GM18498 (cell line): ENCODE measurements around the gene CYP2E1.
"Not testable (repeated sequence)": the region's sequence is repeated elsewhere in the genome, so short reads cannot be mapped to it uniquely, and the experiment has no call there.

Source experiments
- ATAC-seq: cut with Tn5 transposase; IDR thresholded peaks from one replicate; pipeline ENCODE4 v1.9.1; 2021; ENCODE audit warnings: mild to moderate bottlenecking, moderate library complexity; ENCODE audit not compliant: unreplicated experiment

CYP2E1 gene

DNA sequence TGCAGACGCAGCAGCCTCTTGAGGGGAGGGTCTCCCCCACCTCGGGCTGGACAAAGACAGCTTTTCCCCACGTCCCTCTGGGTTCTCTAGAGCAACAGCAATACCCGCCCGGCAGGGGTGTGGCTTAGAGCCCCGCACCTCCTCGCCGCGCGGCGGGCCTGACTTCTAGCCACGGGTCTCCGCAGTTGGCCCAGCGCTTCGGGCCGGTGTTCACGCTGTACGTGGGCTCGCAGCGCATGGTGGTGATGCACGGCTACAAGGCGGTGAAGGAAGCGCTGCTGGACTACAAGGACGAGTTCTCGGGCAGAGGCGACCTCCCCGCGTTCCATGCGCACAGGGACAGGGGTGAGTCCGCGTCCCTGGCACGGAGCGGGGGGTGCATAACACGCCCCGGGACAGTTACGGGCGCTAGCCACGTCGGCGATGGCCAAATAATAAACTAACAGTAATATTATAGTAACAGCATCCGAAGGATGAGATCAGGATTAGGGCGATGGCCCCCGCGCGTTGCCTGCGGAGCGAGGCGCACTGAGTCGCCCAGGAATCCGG lies 1.2 kb downstream of the CYP2E1 start:
- ATAC-seq: no peak

DNA sequence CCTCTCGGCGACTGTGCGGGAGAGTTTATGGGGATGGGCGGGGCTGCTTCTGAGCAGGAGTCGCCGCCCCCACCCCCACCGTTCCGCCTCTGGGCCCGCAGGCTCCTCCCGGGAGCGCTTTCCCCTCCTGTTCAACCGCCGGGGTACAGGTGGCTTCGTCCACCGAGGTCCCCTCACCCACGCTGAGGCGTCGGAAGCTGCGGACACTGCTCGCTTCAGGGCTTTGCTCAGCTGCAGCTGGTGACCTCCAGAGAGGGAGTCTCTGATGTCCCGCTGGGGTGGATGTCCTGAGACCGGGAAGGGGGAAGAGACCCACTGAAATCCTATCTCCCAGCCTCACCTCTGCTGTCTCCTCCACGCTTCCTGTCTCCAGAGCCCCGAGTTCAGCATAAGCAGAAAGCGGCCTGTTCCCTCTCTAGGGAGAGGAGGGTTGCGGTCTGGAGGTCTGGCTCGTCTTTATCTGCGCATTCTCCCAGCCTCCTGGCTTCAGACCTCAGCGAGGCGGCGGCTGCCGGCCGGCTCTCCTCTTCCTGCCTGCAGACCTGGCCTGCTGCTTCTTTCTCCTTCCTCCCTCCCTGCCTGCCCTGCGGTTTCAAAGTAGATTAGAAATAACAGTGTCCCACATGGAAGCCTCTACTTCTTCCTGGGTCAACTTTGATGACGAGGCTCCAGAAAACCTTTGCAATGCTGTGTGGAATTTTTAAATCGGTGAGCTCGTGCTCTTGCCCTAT lies 1.8 kb downstream of the CYP2E1 start:
- ATAC-seq: no peak

DNA sequence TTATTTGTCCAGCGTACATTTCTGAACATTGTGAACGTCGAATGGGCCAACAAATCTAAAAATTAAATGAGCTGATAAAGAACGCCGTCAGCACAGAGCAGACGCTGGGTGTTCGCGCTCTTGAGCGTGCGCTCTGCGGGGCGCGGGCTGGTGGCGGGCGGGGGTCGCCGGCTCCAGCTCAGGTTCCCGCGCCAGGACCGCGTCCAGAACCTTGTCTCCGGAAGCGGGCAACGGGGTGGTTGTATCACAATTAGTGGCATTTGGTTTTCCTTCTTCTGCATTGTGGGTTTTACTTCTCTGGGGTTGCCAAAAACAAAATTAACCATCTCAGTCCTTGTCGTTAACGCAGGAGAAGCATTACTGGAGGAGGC lies 2.4 kb downstream of the CYP2E1 start:
- ATAC-seq: no peak

DNA sequence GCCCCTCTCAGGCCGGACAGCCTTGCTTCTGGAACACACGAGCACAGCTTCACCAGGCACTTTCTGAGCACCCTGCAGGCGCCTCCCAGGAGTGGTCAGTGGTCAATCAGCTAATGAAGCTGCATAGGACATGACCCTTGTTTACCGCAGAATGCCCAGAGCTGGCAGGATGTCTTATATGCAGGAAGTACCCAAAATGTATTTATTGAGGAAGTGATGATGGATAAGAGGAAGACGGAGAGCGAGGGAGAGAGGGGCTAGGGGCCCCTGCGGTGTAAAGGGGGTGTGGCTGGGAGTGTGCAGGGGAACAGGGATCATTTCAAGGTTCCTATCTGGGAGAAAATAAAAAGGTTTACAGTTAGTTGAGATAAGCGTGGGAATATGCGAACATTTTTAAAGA lies 3.3 kb downstream of the CYP2E1 start:
- ATAC-seq: no peak

DNA sequence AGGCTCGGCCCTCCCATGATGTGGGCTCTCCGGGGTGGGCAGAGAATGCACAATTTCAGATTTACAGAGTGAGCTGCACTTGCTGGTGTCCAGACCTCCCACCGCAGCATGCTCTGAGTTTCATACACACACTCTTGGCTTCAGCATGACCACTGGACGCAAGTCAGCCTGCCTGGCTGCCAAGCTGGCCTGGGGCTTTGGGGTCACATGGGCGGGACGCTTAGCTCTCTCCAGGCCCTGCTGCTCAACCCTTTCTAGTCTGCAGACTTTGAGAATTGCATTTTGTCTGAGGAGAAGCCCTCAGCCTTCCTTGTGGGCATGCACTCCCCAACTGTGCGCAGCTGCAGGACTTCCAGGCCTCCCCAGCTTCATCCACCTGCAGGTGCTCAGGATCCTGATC lies 5.7 kb downstream of the CYP2E1 start:
- ATAC-seq: no peak

DNA sequence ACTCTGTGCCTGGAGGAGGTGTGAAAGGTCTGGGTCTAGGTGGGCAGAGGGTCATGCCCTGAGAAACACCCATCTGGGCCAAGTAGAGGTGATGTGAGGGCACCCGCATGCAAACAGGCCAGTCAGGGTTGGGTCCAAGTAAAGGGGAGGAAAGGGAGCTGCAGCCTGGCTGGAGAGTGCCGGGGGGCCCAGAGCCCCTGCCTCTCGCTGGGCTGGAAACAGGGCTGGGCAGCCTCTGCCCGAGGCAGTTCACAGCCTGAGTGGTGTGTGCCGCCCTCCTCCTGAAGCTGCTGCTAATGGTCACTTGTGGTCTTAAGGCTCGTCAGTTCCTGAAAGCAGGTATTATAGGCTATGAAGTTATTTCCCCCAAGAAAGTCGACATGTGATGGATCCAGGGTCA lies 7.3 kb downstream of the CYP2E1 start:
- no peak for ATAC-seq

DNA sequence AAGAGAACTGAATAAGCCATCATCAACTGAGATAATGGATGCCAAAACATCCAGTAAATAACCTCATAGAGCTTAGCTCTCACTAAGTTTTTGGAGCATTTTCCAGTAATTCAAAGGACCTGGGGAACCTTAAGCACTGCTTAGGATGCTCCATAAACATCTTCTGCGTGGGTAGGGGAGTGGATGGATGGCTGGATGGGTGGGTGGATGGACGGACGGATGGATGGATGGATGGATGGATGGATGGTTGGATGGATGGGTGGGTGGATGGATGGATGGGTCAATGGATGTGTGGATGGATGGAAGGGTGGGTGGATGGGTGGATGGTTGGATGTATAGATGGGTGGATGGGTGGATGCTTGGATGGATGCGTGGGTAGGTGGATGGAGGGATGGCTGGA lies 9.0 kb downstream of the CYP2E1 start:
- no peak for ATAC-seq

DNA sequence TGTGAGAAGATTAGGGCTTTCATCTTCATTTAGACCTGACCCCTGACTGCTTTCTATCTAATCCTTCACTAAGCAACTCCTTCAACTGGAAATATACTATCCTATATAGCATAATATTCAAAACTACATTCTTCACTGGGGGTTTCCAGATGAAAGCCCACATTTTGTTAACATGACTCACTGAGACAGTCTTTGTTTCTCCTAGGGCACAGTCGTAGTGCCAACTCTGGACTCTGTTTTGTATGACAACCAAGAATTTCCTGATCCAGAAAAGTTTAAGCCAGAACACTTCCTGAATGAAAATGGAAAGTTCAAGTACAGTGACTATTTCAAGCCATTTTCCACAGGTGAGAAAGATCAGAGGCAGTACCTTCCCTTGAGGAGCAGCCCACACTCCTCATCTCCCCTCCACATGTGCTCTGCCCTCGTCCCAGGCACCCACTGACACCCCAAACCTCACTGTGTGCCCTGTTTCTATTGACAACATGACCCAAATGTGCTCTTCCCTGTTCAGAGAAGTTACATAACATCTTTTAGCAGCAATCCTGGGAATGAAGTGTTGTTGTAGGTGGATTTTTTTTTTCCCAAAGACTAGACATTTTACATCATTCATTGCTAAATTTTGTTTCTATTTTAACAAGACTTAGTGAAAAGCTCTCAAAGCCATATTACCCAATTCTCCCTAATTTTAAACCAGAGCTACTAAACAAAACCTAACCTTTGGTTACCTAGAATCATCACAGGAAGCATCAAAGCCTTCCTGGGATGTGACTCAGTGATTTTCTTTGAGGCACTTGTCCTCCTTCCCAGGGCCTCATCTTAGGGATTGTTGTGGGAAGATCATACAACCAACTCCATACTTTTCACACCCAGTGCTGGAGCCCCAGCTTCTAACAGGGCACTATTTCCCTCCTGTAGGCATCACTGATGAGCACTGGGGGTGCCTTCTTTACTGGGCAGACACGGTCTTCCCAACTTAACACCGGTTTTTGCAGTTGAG lies 10.7 kb downstream of the CYP2E1 start:
- ATAC-seq: no peak

DNA sequence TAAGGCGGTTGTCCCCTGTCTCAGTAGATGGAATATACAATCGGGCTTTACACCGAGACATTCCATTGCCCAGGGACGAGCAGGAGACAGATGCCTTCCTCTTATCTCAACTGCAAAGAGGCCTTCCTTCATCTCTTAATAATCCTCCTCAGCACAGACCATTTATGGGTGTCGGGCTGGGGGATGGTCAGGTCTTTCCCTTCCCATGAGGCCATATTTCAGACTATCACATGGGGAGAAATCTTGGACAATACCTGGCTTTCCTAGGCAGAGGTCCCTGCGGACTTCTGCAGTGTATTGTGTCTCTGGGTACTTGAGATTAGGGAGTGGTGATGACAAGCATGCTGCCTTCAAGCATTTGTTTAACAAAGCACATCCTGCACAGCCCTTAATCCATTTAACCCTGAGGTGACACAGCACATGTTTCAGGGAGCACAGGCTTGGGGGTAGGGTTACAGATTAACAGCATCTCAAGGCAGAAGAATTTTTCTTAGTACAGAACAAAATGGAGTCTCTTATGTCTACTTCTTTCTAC lies 14.3 kb downstream of the CYP2E1 start:
- ATAC-seq: not testable (repeated sequence)

DNA sequence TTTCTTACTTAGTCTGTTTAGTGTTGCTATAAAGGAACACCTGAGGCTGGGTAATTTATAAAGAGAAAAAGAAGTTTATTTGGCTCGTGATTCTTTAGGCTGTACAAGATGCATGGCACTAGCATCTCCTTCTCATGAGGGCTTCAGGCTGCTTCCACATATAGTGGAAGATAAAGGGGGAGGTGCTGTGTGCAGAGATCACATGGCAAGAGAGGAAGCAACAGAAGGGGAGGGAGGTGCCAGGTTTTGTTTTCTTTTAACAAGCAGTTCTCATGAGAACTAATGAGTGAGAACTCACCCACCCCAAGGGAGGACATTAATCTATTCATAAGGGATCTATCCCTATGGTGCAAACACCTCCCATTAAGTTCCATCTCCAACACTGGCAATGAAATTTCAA lies 17.3 kb downstream of the CYP2E1 start:
- no peak for ATAC-seq

DNA sequence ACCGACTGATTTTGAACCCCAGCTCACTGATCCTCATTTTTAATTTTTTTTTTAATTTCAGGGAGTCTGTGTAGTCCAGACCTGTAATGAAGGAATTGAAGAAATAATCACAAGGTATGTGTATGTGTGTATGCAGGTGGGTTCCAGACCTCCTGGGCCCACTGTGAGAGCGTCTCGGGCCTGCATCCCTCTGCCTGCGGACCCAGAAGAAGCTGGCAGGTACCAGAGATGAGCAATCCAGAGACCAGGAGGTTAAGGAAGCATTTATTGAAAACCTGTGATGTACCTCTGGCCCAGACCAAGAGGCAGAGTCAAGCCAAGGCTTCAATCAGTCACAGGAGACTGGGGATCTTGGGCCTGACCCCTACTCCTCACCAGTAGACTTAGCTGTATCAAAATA lies 27.4 kb downstream of the CYP2E1 start:
- no peak for ATAC-seq

DNA sequence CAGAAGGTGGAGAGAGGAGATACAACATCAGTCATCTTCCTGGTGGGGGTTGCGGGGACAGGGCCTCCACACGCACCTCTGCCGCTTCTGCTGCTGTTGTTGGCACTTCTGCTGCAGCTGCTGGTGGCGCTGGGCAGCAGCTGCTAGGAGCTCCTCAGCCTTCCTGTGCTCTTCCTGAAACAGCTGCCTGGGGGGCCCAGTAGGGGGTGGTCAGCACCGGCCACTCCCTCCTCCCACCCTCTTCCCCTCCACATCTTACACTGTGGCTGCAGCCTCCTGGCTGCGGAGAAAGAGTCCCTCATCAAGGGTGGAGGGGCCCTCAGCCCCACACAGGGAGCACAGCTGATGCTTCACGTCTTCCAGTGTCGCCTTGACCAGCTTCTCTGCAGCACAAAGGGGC lies 28.4 kb downstream of the CYP2E1 start:
- no peak for ATAC-seq

DNA sequence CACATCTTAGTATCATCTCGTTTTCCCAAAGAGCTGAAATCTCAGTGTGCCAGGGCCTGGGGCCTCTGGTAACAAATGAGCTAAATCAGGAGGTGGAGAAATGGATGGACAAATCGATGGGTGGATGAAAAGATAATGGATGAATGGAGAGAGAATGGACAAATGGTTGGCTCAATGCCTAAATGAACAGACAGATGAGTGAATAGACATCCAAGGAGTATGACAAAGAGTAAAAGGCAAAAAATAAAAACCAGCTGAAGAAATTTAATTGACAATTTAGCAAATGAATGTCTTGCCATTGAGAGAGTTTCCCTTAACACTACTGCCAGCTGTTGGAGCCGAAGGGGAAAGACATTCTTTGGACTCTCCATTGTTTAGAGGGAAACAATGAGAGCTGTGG lies 30.2 kb downstream of the CYP2E1 start:
- no peak for ATAC-seq

DNA sequence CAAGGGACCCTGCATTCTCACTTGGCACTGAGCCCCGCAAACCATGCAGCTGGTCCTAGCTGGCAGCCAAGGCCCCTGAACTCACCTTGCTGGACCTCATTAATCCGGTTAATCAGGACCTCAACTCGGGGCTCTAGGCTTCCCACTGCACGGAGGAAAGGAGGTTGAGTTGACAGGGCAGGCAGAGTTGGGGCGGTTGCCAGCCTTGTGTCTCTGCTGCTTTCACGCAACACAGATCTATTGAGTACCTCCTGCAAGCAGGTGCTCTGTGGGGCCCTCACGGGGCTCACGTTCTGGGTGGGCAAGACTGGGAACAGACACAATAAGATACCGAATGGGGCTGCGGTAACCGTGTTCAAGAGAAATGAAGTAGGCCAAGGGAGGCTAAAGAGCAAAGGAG lies 32.1 kb downstream of the CYP2E1 start:
- no peak for ATAC-seq

DNA sequence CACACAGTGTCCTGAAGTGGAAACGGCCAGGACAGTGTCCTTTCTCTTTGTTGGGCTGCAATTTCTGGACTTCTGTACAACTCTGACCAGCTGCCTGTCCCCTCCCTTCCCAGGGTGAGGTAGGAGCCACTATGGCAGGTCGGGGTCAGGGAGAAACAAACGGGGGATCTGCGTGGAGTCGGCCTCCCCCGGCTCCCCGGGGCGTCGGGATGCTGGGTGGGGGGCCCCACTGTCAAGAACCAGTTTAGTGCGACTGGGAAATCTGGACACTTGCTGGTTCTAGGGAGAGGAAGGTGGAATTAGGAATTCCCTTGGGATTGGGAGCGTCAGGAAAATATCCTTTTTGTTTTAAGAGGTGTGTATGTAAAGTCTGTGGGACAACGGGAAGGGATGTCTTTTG lies 37.7 kb downstream of the CYP2E1 start:
- no peak for ATAC-seq

DNA sequence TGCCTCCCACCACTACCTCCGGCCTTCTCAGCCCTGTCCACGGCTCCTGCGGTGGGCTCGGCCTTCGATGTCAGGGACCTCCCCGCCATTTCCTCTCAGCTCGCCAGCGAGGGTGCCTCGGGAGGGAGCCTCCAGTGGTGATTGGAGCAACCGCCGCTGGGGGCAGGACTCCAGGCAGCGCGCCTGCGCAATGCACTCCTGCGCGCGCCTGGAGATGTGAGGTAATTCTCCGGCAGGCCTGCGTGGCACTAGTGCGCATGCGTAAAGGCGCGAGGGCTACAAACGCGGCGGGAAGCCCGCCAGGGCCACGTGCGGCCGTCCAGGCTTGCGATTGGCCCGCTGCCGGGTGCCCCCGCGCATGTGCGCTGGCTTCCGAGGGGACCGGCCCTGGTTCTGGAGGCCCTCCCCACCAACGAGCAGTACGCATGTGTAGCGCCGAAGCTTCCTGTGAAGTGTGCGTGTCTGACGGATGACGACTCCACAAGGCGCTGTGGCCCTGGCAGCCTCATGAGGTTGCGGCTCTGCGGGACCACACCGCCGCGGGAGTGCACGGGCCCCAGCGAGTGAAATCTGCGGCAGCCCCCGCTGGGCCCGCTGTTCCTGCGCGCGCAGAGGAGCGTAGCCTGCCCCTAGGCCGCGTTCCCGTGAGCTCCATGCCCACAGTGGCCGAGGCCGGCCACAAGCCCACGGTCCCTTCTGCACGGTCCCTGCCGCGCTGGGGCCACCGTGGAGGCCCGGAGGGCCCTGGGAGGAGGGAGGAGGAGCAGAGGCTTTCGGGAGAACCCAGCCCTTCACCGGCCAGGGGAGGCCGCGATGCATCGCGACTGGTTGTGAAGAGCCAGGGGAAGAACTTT lies 38.5 kb downstream of the CYP2E1 start, which contains the start of gene SYCE1:
Gene SYCE1 (minus strand): TSS at position 143 of the 854 bp plus-strand sequence. CDS start 54 bp downstream, at position 89.
- ATAC-seq: no peak

DNA sequence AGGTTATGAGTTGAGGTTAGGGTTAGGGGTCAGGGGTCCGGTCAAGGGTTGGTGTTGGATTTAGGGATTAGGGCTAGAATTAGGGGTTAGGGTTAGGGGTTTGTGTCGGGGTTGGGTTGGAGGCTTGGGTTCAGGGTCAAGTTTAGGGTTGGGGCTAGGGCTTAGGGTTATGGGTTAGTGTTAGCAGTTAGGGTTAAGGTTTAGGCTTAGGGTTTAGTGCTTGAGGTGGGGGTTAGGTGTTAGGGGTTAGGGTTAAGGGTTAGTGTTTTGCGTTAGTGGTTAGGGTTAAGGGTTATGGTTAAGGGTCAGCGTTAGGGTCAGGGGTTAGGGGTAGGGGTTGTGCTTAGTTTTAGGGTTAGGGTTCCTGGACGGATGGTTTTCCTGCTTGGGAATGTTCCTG lies 40.0 kb downstream of the CYP2E1 start:
- no peak for ATAC-seq

DNA sequence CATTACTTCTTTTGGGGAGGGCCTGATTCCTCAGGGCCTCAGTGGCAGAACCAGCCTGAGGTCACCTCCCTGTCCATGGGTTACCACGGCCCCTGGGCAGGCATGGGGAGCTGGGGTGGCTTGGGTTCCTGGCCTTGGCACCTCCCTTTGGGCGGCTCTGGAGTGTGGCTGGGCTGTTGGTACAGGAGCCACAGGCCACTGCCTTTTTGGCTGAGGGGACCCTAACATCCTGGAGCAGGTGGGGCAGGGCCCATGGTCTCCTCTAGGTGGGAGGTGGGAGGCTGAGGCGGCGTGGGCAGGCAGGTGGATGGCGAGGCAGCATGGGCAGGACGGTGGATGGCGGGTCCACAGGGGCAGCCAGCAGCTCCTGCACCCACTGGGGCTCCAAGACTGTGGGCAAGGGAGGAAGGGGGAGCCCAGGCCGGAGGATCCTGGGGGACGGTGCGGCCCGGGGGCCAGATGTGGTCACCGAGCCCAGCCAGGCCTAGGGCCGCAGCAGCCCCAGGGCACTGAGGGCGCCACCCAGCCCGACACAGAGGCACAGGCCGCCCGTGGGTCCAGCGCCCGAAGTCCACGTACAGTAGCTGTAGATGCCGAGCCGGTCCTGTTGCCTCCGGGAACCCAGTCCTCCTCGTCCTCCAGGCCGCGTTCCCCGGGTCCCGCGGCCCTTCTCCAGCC lies 40.6 kb downstream of the CYP2E1 start:
- no peak for ATAC-seq

DNA sequence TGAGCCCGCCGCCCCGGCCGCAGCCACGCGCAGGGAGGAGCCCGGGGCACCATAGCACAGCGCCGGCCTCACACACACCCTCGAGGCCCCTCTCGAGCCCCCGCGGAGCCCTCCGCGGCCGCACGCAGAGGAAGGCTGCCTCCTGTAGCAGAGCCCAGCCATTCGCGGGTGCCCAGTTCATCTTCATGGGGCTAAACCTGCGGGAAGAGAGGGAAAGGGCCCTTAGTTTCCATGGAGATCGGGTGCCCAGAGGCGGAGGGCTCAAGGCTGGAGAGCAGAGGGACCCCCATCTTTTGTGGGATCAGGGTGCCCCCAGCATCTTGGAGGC lies 41.1 kb downstream of the CYP2E1 start:
- no peak for ATAC-seq
